SK-N-SH treated with all-trans-retinoic acid at 6 μM for 48 hours (cell line): Measurements from ENCODE around the gene SPEM2.

Source experiments
- ATAC-seq: fragments of 200-7000 bp; cut with Tn5 transposase; 3 replicates; pipeline ENCODE4 v1.9.1; 2020; ENCODE audit warnings: mild to moderate bottlenecking, moderate library complexity
- ARNTL ChIP-seq: fragments of 450-650 bp; formaldehyde crosslinking; IDR thresholded peaks from 2 replicates; pipeline ENCODE4 v1.5.0; 2020; ENCODE audit warnings: low read depth, mild to moderate bottlenecking, moderate library complexity, borderline replicate concordance
- CSDC2 ChIP-seq: fragments of 250-450 bp; sonication (Bioruptor Pico); IDR thresholded peaks from 2 replicates; pipeline ENCODE4 v1.5.0; 2020; ENCODE audit warnings: mild to moderate bottlenecking, moderate library complexity
- ESRRG ChIP-seq: fragments of 250-450 bp; sonication (Bioruptor Pico); IDR thresholded peaks from 2 replicates; pipeline ENCODE4 v1.6.1; 2021; ENCODE audit warnings: mild to moderate bottlenecking
- GLIS3 ChIP-seq: fragments of 250-450 bp; sonication (Bioruptor Pico); IDR thresholded peaks from 2 replicates; pipeline ENCODE4 v1.5.0; 2020; ENCODE audit warnings: mild to moderate bottlenecking, moderate library complexity
- ISL1 ChIP-seq: fragments of 250-450 bp; sonication (Bioruptor Pico); IDR thresholded peaks from 2 replicates; pipeline ENCODE4 v2.1.2; 2022; ENCODE audit warnings: mild to moderate bottlenecking, moderate library complexity
- OSR1 ChIP-seq: fragments of 250-450 bp; sonication (Bioruptor Pico); IDR thresholded peaks from 2 replicates; pipeline ENCODE4 v1.8.0; 2022; ENCODE audit warnings: moderate library complexity, mild to moderate bottlenecking, inconsistent platforms
- PATZ1 ChIP-seq: fragments of 250-450 bp; sonication (Bioruptor Pico); IDR thresholded peaks from 2 replicates; pipeline ENCODE4 v1.8.0; 2020; ENCODE audit warnings: mild to moderate bottlenecking, moderate library complexity, borderline replicate concordance
- POU6F1 ChIP-seq: fragments of 250-450 bp; sonication (Bioruptor Pico); IDR thresholded peaks from 2 replicates; pipeline ENCODE4 v1.8.0; 2021; ENCODE audit warnings: low read depth, mild to moderate bottlenecking, moderate library complexity, borderline replicate concordance
- PPARA ChIP-seq: fragments of 250-450 bp; sonication (Bioruptor Pico); IDR thresholded peaks from 2 replicates; pipeline ENCODE4 v1.5.0; 2020; ENCODE audit warnings: mild to moderate bottlenecking, borderline replicate concordance
- RARB ChIP-seq: fragments of 250-450 bp; sonication (Bioruptor Pico); IDR thresholded peaks from 2 replicates; pipeline ENCODE4 v1.8.0; 2021; ENCODE audit warnings: mild to moderate bottlenecking, moderate library complexity
- SNAI2 ChIP-seq: fragments of 250-450 bp; sonication (Bioruptor Pico); IDR thresholded peaks from 2 replicates; pipeline ENCODE4 v1.5.0; 2020; ENCODE audit warnings: mild to moderate bottlenecking, moderate library complexity
- TCF4 ChIP-seq: fragments of 250-450 bp; sonication (Bioruptor Pico); IDR thresholded peaks from 2 replicates; pipeline ENCODE4 v1.8.0; 2021; ENCODE audit warnings: mild to moderate bottlenecking, moderate library complexity, borderline replicate concordance
- TOX ChIP-seq: fragments of 250-450 bp; sonication (Bioruptor Pico); IDR thresholded peaks from 2 replicates; pipeline ENCODE4 v1.8.0; 2021; ENCODE audit warnings: mild to moderate bottlenecking, moderate library complexity, borderline replicate concordance
- TSHZ2 ChIP-seq: fragments of 250-450 bp; sonication (Bioruptor Pico); IDR thresholded peaks from 2 replicates; pipeline ENCODE4 v1.5.0; 2020; ENCODE audit warnings: mild to moderate bottlenecking, moderate library complexity
- ZC3H10 ChIP-seq: fragments of 250-450 bp; sonication (Bioruptor Pico); IDR thresholded peaks from 2 replicates; pipeline ENCODE4 v1.5.1; 2021; ENCODE audit warnings: mild to moderate bottlenecking, moderate library complexity
- ZFP3 ChIP-seq: fragments of 250-450 bp; sonication (Bioruptor Pico); IDR thresholded peaks from 2 replicates; pipeline ENCODE4 v1.5.0; 2020; ENCODE audit warnings: mild to moderate bottlenecking, moderate library complexity
- ZFP30 ChIP-seq: fragments of 450-650 bp; formaldehyde crosslinking; IDR thresholded peaks from 2 replicates; pipeline ENCODE4 v1.5.0; 2022; ENCODE audit warnings: mild to moderate bottlenecking, moderate library complexity
- ZNF565 ChIP-seq: fragments of 450-650 bp; formaldehyde crosslinking; conservative IDR thresholded peaks from 2 replicates; pipeline ENCODE4 v1.5.0; 2020; ENCODE audit warnings: low read depth, mild to moderate bottlenecking, moderate library complexity
- ZNF70 ChIP-seq: fragments of 450-650 bp; formaldehyde crosslinking; IDR thresholded peaks from 2 replicates; pipeline ENCODE4 v1.5.0; 2020; ENCODE audit warnings: mild to moderate bottlenecking, moderate library complexity

Gene SPEM2

GRCh38 chr17:7407082-7407481 lies 18.3 kb upstream of the SPEM2 start:
- ATAC-seq: no peak
- no peak for TF ChIP-seq ZFP3 (CRISPR knock-in tag)
- TF ChIP-seq OSR1 (CRISPR knock-in tag): no peak
- no peak for TF ChIP-seq TOX (CRISPR knock-in tag)
- TF ChIP-seq TSHZ2 (CRISPR knock-in tag): no peak
- no peak for TF ChIP-seq PPARA (CRISPR knock-in tag)
- no peak for TF ChIP-seq TCF4 (CRISPR knock-in tag)
- TF ChIP-seq PATZ1 (CRISPR knock-in tag): no peak

- no peak for ATAC-seq
- TF ChIP-seq TOX (CRISPR knock-in tag): no peak
- TF ChIP-seq ZFP30 (CRISPR knock-in tag): no peak
- TF ChIP-seq SNAI2: no peak
- no peak for TF ChIP-seq OSR1 (CRISPR knock-in tag)
- no peak for TF ChIP-seq TCF4 (CRISPR knock-in tag)
- TF ChIP-seq RARB (CRISPR knock-in tag): no peak
- no peak for TF ChIP-seq ARNTL
- no peak for TF ChIP-seq ZC3H10
- TF ChIP-seq PPARA (CRISPR knock-in tag): no peak
Observed at GRCh38 chr17:7407485-7408251, 17.7 kb upstream of the SPEM2 start, which contains the start of gene NLGN2. Gene NLGN2, plus strand, starts transcription at chr17:7407845. Its CDS starts 411 bp downstream, at chr17:7408256.

GRCh38 chr17:7408252-7408727 lies 17.1 kb upstream of the SPEM2 start:
- TF ChIP-seq ZC3H10: no peak
- TF ChIP-seq TCF4 (CRISPR knock-in tag): no peak
- TF ChIP-seq OSR1 (CRISPR knock-in tag): no peak
- no peak for TF ChIP-seq RARB (CRISPR knock-in tag)
- no peak for TF ChIP-seq ISL1
- no peak for TF ChIP-seq ARNTL
- TF ChIP-seq GLIS3 (CRISPR knock-in tag): no peak
- no peak for TF ChIP-seq ZFP3 (CRISPR knock-in tag)
- no peak for TF ChIP-seq CSDC2 (CRISPR knock-in tag)
- TF ChIP-seq ZNF565: no peak
- no peak for TF ChIP-seq SNAI2
- TF ChIP-seq ZFP30 (CRISPR knock-in tag): no peak
- TF ChIP-seq ZNF70 (CRISPR knock-in tag): no peak
- no peak for TF ChIP-seq ESRRG (CRISPR knock-in tag)
- no peak for TF ChIP-seq POU6F1 (CRISPR knock-in tag)

GRCh38 chr17:7408863-7409262 lies 16.6 kb upstream of the SPEM2 start:
- TF ChIP-seq CSDC2 (CRISPR knock-in tag) (no peak), SNAI2 (no peak), ARNTL (no peak), ZFP30 (CRISPR knock-in tag) (no peak)
- ATAC-seq: no peak

More at GRCh38 chr17:7408252-7408727, 17.1 kb upstream of the SPEM2 start:
- ATAC-seq: no peak

- ATAC-seq: no peak
- TF ChIP-seq ISL1 (no peak), TOX (CRISPR knock-in tag) (no peak), SNAI2 (no peak), TCF4 (CRISPR knock-in tag) (no peak), GLIS3 (CRISPR knock-in tag) (no peak)
Observed at GRCh38 chr17:7409716-7410115, 15.7 kb upstream of the SPEM2 start.
